ENCODE measurements around the gene PGRMC2.

The PGRMC2 gene

DNA sequence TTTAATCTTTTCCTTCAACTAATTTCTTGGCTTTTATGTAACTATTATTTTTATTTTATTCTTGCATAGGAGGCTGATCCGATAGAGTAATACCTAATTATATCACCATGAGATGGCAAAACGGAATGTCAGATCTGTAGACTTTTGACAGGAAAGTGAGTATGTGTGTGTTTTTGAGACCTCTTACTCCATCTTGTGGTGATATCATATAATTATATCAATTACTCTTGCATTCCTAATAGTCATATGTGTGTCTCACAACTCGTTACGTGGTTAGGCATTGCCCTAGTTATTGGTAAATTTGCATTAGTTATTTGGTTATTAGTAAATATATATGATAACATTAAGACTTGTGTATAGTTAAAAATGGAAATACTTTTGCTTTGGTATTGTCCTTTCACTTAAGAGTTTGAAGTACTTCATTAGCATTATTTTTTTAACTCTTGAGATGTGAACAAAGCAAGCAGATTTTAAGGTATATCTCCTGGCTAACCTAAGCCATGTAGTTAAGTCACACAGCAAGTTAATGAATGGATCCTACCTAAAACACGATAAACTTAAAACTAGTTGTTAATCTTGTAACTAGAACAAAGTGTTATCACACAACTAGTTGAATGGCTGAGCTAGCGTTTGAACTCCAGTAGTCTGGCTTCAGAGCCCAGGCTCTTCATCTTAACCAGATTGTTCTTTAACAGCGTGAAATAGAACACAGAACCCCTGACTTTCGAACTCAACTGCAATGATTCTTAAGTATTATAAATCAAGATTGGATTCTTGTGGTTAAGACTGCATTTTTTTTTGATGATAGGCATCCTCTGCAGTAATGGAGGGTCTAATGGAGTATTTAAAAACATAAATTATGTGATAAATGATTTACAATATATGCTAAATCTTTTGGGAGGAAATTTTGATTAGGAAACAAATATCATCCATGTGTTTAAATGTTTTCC is 67.1 kb downstream of the PGRMC2 start:
- DNase-seq (ENCODE audit: low read depth) = no peak

Data from activated T-helper 1 cell treated with Interleukin-2 at 50 U/mL for 16 hours (primary cell).